ENCODE measurements around the gene UNC80. TPM values are rescaled to one million over a fixed set of nuclear protein-coding genes. Genes with fewer than 3 reads are reported as not detected.
A peak's percentile ranks its signal among the peaks of the same experiment; 100 is the strongest.

UNC80 gene
- total and polyA plus RNA-seq, 2 of the 13 experiments (the other 11 are each of a cell fraction or from before 2014, with no cell fraction given): not detected

DNA sequence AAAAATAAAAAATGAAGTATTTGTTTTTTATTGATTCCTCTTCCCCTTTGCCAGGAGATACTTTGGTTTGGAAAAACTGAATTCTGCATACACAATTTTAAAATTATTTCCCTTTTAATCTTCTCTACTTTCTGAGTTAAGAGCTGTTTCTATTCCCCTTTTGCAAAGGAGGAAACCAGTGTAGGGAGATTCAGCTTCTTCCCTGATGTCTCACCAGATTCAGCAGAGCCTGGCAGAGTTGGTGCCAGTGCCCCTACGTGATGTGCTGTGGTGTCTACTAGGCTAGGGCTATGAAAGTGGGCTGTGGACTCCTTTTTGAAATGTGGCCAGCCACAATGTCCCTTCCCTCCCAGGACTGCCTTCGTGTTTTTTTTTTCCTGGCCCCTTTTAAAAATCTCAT lies 233.2 kb downstream of the UNC80 start:
- no TSS peak for BruUV-seq (replicated peaks)
- Histone ChIP-seq H3K4me1 (ENCODE audit: insufficient read depth, low read length) (peaks cover 57% of the 10 kb centered on the region), H3K27ac (ENCODE audit: extremely low read length, insufficient read depth, low read length) (no peak overlapping the region), H3K9ac (ENCODE audit: insufficient read depth, low read depth, low read length) (no peak overlapping the region; the same call in 1 of the 2 replicates), H3K79me2 (ENCODE audit: insufficient read depth, low read length) (peaks cover 72% of the 10 kb centered on the region), H4K20me1 (ENCODE audit: insufficient read depth, low read length) (peaks cover 23% of the 10 kb centered on the region), H3K9me3 (ENCODE audit: low read length) (no peaks in the 10 kb centered on the region), H3K4me2 (ENCODE audit: low read depth, low read length) (peak overlapping the region; percentile 86), H2AFZ (ENCODE audit: low read length) (no peak overlapping the region), H3K4me3 (replicated peaks in 1 of 3; ENCODE audit: insufficient read depth in 1 of 3, low read depth in 2 of 3, low read length in 3 of 3) (no peak overlapping the region), H3K36me3 (replicated peaks in 1 of 2; ENCODE audit: control insufficient read depth in 1 of 2, insufficient read depth in 2 of 2, low read length in 2 of 2) (peaks cover 2 to 14% of the 10 kb centered on the region in 2 experiments), H3K27me3 (ENCODE audit: control insufficient read depth in 1 of 2, insufficient read depth in 2 of 2, low read length in 2 of 2) (no peaks in the 10 kb centered on the region; a peak in 1 of 5 replicates)
- ATAC-seq (no peak), DNase-seq (ENCODE audit: low spot score) (no peak), FAIRE-seq (no peak)
- CTCF ChIA-PET (ENCODE audit: low intra/inter-chr PET ratio, low total read pairs): no interaction called here
- WGBS (ENCODE audit: low lambda C conversion rate): 92% methylated on average over 2 of the region's 2 CpGs
- TF ChIP-seq GZF1 (CRISPR knock-in tag; IDR thresholded peaks at IDR 0.05): no peak
- TF ChIP-seq YEATS4 (CRISPR knock-in tag; IDR thresholded peaks at IDR 0.05; ENCODE audit: borderline replicate concordance): no peak
- TF ChIP-seq KLF15 (CRISPR knock-in tag; IDR thresholded peaks at IDR 0.05; ENCODE audit: borderline replicate concordance): no peak
- TF ChIP-seq ZC3H13 (CRISPR knock-in tag; IDR thresholded peaks at IDR 0.05): no peak
- TF ChIP-seq ZNF367 (CRISPR knock-in tag; IDR thresholded peaks at IDR 0.05; ENCODE audit: borderline replicate concordance): no peak
- TF ChIP-seq, protein P1, sequence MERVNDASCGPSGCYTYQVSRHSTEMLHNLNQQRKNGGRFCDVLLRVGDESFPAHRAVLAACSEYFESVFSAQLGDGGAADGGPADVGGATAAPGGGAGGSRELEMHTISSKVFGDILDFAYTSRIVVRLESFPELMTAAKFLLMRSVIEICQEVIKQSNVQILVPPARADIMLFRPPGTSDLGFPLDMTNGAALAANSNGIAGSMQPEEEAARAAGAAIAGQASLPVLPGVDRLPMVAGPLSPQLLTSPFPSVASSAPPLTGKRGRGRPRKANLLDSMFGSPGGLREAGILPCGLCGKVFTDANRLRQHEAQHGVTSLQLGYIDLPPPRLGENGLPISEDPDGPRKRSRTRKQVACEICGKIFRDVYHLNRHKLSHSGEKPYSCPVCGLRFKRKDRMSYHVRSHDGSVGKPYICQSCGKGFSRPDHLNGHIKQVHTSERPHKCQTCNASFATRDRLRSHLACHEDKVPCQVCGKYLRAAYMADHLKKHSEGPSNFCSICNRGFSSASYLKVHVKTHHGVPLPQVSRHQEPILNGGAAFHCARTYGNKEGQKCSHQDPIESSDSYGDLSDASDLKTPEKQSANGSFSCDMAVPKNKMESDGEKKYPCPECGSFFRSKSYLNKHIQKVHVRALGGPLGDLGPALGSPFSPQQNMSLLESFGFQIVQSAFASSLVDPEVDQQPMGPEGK (CRISPR knock-in tag; IDR thresholded peaks at IDR 0.05): no peak
- TF ChIP-seq, protein P2, sequence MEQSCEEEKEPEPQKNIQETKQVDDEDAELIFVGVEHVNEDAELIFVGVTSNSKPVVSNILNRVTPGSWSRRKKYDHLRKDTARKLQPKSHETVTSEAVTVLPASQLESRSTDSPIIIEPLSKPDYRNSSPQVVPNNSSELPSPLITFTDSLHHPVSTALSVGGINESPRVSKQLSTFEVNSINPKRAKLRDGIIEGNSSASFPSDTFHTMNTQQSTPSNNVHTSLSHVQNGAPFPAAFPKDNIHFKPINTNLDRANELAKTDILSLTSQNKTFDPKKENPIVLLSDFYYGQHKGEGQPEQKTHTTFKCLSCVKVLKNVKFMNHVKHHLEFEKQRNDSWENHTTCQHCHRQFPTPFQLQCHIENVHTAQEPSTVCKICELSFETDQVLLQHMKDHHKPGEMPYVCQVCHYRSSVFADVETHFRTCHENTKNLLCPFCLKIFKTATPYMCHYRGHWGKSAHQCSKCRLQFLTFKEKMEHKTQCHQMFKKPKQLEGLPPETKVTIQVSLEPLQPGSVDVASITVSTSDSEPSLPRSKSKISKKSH (CRISPR knock-in tag; IDR thresholded peaks at IDR 0.05; ENCODE audit: borderline replicate concordance): no peak
- no peak for TF ChIP-seq POGZ (CRISPR knock-in tag; IDR thresholded peaks at IDR 0.05)
- no peak for TF ChIP-seq ZNF10 (CRISPR knock-in tag; IDR thresholded peaks at IDR 0.05; ENCODE audit: borderline replicate concordance, low read depth)
- TF ChIP-seq RARA (CRISPR knock-in tag; IDR thresholded peaks at IDR 0.05): no peak
- no peak for TF ChIP-seq CENPX (CRISPR knock-in tag; IDR thresholded peaks at IDR 0.05)
- TF ChIP-seq, protein P3, sequence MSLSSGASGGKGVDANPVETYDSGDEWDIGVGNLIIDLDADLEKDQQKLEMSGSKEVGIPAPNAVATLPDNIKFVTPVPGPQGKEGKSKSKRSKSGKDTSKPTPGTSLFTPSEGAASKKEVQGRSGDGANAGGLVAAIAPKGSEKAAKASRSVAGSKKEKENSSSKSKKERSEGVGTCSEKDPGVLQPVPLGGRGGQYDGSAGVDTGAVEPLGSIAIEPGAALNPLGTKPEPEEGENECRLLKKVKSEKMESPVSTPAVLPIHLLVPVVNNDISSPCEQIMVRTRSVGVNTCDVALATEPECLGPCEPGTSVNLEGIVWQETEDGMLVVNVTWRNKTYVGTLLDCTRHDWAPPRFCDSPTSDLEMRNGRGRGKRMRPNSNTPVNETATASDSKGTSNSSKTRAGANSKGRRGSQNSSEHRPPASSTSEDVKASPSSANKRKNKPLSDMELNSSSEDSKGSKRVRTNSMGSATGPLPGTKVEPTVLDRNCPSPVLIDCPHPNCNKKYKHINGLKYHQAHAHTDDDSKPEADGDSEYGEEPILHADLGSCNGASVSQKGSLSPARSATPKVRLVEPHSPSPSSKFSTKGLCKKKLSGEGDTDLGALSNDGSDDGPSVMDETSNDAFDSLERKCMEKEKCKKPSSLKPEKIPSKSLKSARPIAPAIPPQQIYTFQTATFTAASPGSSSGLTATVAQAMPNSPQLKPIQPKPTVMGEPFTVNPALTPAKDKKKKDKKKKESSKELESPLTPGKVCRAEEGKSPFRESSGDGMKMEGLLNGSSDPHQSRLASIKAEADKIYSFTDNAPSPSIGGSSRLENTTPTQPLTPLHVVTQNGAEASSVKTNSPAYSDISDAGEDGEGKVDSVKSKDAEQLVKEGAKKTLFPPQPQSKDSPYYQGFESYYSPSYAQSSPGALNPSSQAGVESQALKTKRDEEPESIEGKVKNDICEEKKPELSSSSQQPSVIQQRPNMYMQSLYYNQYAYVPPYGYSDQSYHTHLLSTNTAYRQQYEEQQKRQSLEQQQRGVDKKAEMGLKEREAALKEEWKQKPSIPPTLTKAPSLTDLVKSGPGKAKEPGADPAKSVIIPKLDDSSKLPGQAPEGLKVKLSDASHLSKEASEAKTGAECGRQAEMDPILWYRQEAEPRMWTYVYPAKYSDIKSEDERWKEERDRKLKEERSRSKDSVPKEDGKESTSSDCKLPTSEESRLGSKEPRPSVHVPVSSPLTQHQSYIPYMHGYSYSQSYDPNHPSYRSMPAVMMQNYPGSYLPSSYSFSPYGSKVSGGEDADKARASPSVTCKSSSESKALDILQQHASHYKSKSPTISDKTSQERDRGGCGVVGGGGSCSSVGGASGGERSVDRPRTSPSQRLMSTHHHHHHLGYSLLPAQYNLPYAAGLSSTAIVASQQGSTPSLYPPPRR (CRISPR knock-in tag; IDR thresholded peaks at IDR 0.05; ENCODE audit: borderline replicate concordance): no peak
- TF ChIP-seq ZNF343 (CRISPR knock-in tag; IDR thresholded peaks at IDR 0.05): no peak
- TF ChIP-seq ZNF431 (CRISPR knock-in tag; IDR thresholded peaks at IDR 0.05; ENCODE audit: borderline replicate concordance, low read depth): no peak
- TF ChIP-seq BRD4 (CRISPR knock-in tag; IDR thresholded peaks at IDR 0.05): no peak
- no peak for TF ChIP-seq ZNF557 (CRISPR knock-in tag; IDR thresholded peaks at IDR 0.05)
- no peak for TF ChIP-seq MAF1 (CRISPR knock-in tag; IDR thresholded peaks at IDR 0.05; ENCODE audit: borderline replicate concordance)
- TF ChIP-seq ZBTB8A (CRISPR knock-in tag; IDR thresholded peaks at IDR 0.05; ENCODE audit: borderline replicate concordance, low read depth): no peak
- POLR2A ChIA-PET: interaction anchor here (1.3 kb wide), 1 partner anchor 166 kb away, joined by 4 read pairs; the partner anchor contains the start of gene KANSL1L
- intact Hi-C loops (cut with micrococcal nuclease; ENCODE audit: unreplicated experiment): no loop called here
- in situ Hi-C loops (cut with HindIII; ENCODE audit: extremely low pct_ligation_motif_present, low pct_unique_long_range_greater_than_20kb): no loop called here
